GM19455 (cell line): ENCODE data around the gene NFYA.

Experiments
- ATAC-seq: cut with Tn5 transposase; IDR thresholded peaks from one replicate; pipeline ENCODE4 v1.9.1; 2021; ENCODE audit not compliant: unreplicated experiment

NFYA gene

DNA sequence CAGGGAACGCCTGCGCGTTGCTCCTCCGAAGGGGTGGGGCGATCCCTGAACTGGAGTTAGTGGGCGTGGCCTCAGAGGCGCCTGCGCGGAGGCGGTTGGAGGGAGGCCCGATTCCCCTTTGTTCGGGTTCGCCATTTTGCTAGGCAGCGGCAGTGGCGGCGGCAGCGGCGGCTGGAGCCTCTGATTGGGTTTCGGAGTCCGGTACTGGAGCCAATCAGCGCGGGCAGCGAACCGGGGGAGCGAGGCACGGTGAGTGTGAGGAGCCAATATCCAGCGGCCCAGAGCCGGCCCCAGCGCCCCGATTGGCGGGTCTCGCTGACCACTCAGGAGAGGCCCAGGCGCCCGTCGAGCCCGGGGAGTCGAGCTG lies at the start of gene NFYA:
NFYA (plus strand) TSS at position 139 of the 367 bp plus-strand sequence. CDS start 6,116 bp downstream, outside the sequence.
- peak; percentile 66 for ATAC-seq

- no peak for ATAC-seq
Measured at GRCh38 chr6:41023114-41023513, 49.7 kb upstream of the NFYA start.

DNA sequence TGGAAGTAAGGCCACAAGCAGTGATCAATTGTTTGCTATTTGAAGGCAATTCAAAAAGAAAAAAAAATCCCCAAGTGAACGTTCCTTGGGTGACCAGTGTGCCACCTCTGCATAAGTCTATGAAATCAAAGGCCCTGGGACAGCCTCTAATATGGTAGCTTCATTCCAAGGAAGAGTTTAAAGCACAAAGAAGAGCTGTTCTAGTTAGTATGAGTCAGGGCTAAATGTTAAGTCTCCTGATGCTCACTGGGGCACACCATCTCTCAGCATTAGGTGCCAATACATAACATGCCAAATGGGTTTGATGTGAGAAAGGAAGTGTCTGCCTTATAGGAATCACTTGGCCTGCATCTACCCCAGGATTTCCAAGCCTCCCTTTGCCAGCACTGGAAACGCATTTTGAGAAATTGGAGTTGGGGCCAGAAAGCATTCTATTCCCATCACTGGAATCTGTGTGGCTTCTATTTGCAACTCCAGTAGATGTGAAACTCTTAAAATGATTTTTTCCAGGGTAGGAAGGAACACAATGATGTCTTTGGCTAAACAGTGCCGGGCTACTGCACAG lies 46.7 kb upstream of the NFYA start:
- ATAC-seq, result no peak

DNA sequence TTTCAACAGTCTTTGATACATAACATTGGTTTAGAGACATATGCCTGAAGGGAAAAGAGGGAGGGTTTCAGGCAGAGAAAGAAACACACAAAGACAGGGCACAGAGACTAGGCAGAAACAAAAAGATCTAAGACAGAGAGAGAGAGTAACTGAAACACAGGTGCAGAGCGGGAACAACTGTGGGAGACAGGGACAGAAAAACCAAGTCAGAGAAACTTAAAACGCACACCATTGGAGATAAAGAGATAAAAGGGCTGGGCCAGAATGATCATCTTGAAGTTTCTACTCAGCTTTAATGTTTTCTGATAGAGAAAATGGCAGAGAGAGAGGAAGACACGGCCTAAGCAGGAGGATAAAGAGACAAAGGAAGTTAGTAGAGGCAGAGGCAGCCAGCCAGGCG lies 45.5 kb upstream of the NFYA start:
- no peak for ATAC-seq

GRCh38 chr6:41027799-41028560 lies 44.8 kb upstream of the NFYA start:
- peak; percentile 90 for ATAC-seq

- ATAC-seq, result peak; percentile 46
Measured at GRCh38 chr6:41028561-41029412, 44.0 kb upstream of the NFYA start.

DNA sequence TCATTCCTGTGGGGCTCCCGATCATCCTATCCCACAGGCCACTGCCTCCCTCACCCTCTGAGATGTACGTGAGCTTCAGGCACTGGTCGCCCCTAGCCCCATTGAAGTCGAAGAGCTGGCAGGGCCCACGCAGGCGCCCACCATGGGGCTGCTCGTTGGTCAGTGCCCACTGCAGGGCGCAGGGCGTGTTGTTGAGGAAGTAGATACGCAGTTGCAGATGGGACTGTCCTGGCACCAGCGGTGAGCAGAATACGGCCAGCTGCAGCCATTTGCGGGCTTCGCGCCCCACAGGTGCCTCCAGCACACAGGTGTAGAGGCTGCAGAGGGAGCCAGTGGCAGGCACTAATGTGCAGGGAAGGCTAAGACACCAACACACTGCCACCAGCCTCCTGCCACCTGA lies 39.9 kb upstream of the NFYA start:
- ATAC-seq, result no peak

- ATAC-seq, result no peak
Measured at GRCh38 chr6:41033776-41034175, 39.0 kb upstream of the NFYA start.

- no peak for ATAC-seq
Measured at GRCh38 chr6:41036186-41036585, 36.6 kb upstream of the NFYA start.

DNA sequence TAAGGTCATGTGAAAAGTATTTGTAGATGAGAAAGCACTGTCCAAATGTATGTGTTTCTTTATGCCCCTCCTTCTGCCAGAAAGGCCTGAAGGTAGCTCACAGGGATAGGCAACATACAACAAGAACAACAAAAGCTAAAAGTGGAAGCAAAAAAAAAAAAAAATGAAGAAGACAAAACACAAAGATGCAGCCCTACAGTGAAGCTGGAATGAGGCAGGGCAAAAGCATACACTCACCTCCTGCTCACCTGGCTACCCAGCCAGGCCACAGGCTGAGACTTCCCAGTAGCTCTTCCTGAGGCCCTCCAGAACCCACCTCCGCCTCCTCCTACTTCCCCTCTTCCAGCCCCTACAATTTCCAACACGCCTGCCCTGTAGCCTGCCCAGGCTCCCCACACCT lies 36.2 kb upstream of the NFYA start:
- no peak for ATAC-seq

DNA sequence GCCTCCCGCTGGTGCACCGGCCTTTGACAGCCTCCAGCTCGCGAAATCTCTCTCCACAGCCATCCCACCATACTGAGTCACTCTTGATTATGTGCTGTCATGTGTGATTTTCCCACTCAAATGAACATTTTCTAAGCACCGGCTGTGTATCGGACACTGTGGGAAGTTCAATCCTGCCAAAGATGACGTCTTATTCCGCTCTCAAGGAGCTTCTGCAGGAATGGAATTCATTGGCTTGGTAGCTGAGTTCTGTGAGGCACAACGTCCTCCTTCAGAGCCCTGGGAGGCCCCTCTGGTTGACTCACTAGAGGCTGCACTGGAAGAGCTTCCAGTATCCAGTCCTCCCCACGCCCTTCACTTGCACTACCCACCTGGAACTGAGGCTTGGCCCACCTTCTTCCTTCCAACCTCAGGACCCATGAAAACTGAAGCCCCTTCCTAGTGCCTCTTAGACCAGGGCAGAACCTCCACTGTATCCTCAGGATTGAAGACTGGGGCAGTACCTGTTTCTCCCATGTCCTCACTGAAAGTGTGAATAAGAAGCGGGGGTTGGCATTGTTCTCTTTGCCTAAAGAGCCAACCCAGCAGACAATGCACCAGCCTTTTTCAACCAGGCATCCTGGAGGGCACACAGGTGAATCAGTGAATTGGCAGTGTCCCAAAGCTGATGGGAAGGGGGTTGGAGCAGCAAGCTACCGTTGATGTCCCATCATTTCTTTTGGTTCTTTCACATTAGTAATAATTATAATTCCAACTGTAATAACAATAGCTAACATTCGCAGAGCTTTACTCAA lies 35.5 kb upstream of the NFYA start:
- no peak for ATAC-seq

GRCh38 chr6:41038205-41038604 lies 34.6 kb upstream of the NFYA start:
- ATAC-seq, result no peak

- no peak for ATAC-seq
Measured at GRCh38 chr6:41039060-41039998, 33.4 kb upstream of the NFYA start, which contains the start of gene UNC5CL. UNC5CL (minus strand) TSS chr6:41039221; CDS start chr6:41035074, 4,147 bp downstream.

GRCh38 chr6:41040101-41040939 lies 32.5 kb upstream of the NFYA start:
- ATAC-seq, result no peak

GRCh38 chr6:41040940-41041536 lies 31.7 kb upstream of the NFYA start:
- ATAC-seq, result no peak

DNA sequence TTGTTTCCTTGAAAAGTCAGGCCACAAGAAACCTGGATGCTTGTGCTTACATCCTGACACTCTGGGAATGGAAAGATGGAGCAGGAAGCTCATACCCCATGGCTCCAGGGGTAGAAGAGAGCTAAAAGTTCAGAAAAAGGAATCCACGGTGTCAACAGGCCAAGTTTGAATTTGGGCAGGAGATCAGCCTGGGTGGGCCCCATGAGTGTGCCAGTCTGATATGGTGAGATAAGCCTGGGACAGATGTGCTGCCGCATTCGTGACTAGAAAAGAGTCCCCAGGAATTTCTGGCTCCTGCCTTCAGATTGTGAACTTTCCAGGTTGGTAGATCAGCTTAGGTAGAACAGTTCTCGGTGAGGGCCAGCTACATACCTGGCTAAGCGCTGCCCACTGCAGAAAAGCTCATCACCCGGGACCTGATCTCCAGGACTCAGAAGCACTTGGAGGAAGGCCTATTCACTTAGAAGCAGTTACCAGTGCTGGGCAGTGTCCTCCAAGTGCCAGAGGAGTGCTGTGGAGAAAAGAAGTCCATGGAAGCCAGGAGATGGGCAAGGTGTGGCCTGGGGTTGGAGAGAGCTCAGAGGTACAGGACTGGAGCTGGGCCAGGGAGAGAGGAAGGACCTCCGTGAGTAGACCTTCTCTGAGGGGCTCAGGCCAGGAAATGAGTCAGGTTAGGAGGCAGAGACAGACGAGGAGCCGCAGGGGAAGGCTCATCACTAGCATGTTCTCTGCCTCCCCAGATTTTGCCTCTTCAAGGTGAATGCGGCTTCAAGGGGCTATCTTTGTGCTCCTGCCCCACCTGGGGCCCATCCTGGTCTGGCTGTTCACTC lies 30.3 kb upstream of the NFYA start, which contains the start of gene TSPO2:
TSPO2 (plus strand) TSS at position 242 of the 830 bp plus-strand sequence; CDS start at position 761, 519 bp downstream.
- ATAC-seq, result no peak

DNA sequence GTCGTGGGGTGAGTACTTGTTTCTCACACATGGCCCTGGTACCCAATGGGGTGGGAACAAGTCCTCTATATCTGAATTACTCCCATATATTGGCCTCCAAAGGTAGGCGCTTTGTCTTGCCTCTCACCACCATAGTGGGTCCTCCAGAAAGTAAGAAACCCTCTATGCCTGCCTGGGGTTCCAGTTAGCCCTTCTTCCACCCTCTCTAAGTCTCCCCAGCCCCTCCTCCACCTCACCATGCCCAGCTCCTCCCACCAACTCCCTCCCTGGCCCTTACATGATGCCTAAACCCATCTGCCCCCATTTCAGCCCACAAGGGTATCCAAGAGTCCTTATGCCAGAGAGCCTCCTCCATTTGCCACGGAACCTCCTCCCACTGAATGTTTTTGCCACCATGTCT lies 29.6 kb upstream of the NFYA start:
- ATAC-seq, result no peak

- ATAC-seq, result no peak
Measured at GRCh38 chr6:41045664-41046063, 27.1 kb upstream of the NFYA start.
